H1 (cell line): ENCODE measurements around the gene MAP4K4.

Experiments used
- CREB1 ChIP-seq: IDR thresholded peaks from 2 replicates; pipeline ENCODE4 v1.6.1; 2012; ENCODE audit warnings: inconsistent platforms
- CTCF ChIP-seq, 3 experiments: IDR thresholded peaks; 1 replicate in 2 of 3; 2 replicates in 1 of 3; pipeline versions ENCODE4 v1.5.1 to v1.6.1; 2011; ENCODE audit warnings: low read length in 3 of 3, mild to moderate bottlenecking in 3 of 3, inconsistent platforms in 2 of 3, low read depth in 1 of 3, moderate library complexity in 1 of 3; ENCODE audit not compliant: insufficient read depth in 1 of 3; ENCODE audit errors: control extremely low read depth in 1 of 3

GRCh38 chr2:101775636-101776035 lies 78.1 kb downstream of the MAP4K4 start:
- no peak for TF ChIP-seq CTCF (IDR thresholded peaks at IDR 0.05; ENCODE audit: control extremely low read depth in 1 of 3, insufficient read depth in 1 of 3, low read depth in 1 of 3, low read length in 3 of 3)
- TF ChIP-seq CREB1: no peak
